T47D (cell line): ENCODE measurements around the gene STXBP5.

Experiments
- DNase-seq, 2 experiments: peaks; one replicate each; pipeline versions ENCODE4 v3.0.0 to v3.0.0-alpha.2; 2011 to 2012; ENCODE audit warnings: low read depth in 1 of 2, low spot score in 1 of 2
- JUND ChIP-seq: IDR thresholded peaks from 2 replicates; pipeline ENCODE4 v1.6.1; 2012; ENCODE audit warnings: low read depth
- in situ Hi-C: cut with HindIII; loops from 2 replicates; pipeline ENCODE4 v1.10.0; 2016; ENCODE audit warnings: low sequenced_read_pairs, low pct_unique_long_range_greater_than_20kb

STXBP5 gene

DNA sequence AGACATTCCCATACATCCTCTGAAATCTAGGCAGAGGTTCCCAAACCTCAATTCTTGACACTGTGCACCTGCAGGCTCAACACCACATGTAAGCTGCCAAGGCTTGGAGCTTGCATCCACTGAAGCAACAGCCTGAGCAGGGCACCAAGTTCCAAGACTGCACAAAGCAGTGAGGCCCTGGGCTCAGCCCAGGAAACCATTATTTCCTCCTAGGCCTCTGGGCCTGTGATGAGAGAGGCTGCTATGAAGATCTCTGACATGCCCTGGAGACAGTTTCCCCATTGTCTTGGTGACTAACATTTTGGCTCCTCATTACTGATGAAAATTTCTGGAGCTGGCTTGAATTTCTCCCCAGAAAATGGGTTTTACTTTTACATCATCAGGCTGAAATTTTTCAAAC lies 196.8 kb downstream of the STXBP5 start:
- in situ Hi-C loops = no loop called here
- DNase-seq = no peak

DNA sequence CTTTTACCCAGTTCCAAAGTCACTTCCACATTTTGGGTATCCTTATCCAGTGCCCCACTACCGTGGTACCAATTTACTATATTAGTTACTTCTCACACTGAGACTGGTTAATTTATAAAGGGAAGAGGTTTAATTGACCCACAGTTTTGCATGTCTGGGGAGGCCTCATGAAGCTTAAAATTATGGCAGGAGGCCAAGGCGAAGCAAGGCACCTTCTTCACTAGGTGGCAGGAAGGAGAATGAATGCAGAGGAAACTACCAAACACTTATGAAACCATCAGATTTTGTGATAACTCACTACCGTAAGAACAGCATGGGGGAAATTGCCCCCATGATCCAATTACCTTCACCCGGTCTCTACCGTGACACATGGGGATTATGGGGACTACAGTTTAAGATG lies 197.6 kb downstream of the STXBP5 start:
- DNase-seq = no peak
- no peak for TF ChIP-seq JUND
- in situ Hi-C loops = no loop called here

More for the DNA sequence above, 196.8 kb downstream of the STXBP5 start:
- TF ChIP-seq JUND = no peak

DNA sequence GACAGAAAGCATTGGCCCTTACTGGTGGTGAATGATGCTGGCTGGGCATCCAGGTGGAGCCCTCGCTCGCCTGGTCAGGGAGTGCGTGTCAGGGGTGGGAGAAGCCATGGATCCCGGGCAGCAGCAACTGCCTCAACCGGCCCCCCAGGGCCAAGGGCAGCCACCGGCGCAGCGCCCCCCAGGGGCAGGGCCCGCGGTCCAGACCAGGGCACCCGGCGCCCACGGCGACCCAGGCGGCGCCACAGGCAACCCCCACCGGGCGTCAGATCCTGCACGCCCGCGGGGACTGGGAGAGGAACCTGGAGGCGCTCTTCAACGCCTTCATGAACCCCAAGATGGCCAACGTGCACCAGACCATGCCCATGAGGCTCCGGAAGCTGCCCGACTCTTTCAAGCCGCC lies 202.6 kb downstream of the STXBP5 start:
- in situ Hi-C loops = no loop called here
- no peak for TF ChIP-seq JUND
- DNase-seq = no peak

DNA sequence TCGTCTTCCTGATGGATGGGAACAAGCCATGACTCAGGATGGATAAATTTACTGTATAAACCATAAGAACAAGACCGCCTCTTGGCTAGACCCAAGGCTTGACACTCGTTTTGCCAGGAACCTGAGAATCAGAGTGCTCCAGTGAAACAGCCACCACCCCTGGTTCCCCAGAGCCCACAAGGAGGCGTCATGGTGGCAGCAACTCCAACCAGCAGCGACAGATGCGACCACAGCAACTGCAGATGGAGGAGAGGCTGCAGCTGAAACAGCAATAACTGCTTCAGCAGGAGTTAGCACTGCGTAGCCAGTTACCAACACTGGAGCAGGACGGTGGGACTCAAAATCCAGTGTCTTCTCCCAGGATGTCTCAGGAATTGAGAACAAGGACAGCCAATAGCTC lies 203.4 kb downstream of the STXBP5 start:
- no peak for DNase-seq
- TF ChIP-seq JUND = no peak
- in situ Hi-C loops = no loop called here

DNA sequence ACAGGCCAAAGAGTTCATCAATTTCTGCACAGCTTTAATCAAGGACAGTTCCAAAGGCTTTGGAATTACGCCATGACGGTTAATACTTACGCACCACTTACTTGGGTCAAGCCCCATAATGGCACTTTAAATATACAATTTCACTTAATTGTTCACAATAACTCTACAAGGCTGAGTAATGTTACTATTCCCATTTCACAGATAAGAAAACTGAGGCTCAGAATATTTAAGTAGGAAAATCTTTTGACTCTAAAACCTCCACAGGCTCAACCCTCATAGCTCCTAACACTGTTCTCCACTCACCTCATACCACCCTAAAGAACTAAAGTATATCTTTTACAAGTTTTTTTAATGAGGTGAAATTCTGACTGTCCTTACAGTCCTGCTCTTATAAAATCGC lies 212.4 kb downstream of the STXBP5 start:
- no peak for DNase-seq
- TF ChIP-seq JUND = no peak

DNA sequence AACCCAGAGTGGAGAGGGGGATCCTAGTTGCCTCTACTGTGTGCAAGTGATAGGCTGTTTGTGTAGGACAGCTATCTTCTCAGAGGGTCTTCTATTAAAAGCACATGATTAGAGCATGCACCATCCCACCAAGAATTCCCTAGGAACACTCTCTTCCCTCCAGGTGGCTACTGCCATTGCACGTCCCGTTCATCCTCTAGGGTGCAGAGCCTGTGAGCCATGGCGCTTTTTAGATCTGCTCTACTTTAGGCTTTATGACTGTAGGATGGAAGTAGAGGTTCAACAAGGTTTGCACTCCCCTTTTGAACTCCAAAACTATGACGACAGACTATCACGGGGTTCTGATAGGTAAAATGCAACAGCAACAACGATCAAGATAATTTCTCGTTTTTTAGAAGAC lies 213.7 kb downstream of the STXBP5 start:
- TF ChIP-seq JUND = no peak
- in situ Hi-C loops = no loop called here
- no peak for DNase-seq

More for the DNA sequence above, 212.4 kb downstream of the STXBP5 start:
- in situ Hi-C loops = no loop called here

DNA sequence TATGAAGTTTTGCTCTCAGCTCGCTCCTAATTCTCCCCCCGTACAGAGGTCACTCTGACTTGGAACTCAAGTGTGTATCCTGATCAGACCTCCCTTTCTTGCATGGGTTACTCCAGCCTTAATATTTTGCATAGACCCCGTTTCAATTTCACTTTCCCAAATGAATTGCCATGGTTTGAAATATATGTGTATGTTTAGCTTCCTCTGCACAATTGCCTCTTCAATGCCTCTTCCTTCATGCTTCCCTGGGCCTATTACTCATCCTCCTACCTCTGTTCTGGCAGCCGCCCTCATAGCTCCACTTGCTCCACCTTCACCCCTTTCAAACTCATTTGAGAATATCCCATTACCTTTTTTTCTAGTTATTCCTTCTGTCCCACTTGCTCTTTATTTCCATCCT lies 214.3 kb downstream of the STXBP5 start:
- TF ChIP-seq JUND = no peak
- in situ Hi-C loops = no loop called here
- DNase-seq = no peak

DNA sequence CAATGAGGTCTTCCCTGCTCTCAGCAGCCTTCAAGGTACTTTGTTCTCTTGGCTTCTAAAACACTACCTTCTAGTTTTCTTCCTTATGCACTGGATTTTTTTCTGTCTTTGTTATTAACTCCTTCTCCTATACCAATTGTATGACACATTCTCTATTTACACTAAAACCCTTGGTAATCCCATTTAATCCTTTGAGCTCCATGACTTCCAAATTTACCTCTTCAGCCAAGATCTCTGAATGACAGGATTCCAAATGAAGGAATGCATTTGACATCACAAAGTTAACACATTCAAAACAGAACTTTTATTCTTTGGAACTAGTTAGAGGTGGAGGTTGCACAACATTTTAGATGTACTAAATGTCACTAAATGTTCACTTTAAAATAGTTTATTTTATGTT lies 217.7 kb downstream of the STXBP5 start:
- DNase-seq = no peak
- TF ChIP-seq JUND = no peak
- in situ Hi-C loops = no loop called here

DNA sequence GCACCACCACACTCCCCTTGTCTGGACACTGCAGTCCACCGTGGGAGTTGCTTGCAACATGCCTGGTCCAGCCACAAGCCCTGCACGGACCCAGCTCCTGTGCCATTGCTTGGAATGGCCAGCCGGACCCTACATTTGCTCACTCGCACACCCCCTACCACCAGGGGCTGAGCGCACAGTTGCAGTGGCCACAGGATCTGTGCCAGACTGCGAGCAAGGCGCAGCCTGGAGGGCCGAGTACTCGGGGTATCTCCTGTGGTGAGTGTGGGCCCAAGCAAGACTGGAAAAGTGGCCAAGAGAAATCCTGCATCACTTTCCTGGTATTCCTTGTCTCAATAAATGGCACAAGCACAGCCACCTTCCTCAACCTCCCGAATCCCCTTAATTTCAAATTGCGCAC lies 218.9 kb downstream of the STXBP5 start:
- no peak for TF ChIP-seq JUND
- DNase-seq = no peak
- in situ Hi-C loops = no loop called here

DNA sequence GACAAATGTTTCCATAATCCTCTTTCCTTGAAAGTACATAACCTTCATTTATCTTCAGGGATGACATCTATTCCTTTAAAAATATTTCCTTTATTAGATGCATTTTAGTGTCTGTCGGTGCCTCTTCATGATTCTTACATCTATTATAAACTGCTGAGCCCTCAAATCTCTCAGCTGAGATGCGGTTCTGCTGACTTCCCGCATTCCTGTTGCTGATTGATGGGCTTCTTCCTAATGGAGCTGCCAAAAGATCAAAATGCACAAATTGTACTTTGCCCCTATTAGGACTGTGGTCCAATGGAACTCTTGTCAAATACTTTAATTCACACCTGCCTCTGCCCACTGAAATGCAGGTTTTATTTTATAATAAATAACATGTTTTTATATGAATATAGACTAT lies 225.6 kb downstream of the STXBP5 start:
- DNase-seq = no peak
- TF ChIP-seq JUND = no peak
- in situ Hi-C loops = no loop called here

DNA sequence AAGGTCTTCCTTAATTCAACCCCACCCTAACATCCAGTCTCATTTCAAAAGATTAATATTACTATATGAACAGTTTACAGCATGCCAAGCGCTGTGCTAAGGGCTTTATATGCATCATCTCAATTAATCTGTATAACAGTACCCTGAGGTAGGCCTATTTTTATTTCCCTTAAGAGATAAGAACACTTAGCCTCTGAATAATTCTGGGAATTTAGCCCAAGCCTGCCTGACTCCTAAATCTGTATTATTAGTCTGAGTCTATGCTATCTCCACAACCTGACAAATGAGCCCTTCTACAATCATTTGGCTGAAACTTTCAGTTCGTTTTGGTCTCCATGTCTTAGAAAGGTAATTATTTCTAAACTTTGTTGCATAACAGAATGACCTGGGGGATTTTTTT lies 226.6 kb downstream of the STXBP5 start:
- no peak for DNase-seq
- TF ChIP-seq JUND = no peak
- in situ Hi-C loops = no loop called here

DNA sequence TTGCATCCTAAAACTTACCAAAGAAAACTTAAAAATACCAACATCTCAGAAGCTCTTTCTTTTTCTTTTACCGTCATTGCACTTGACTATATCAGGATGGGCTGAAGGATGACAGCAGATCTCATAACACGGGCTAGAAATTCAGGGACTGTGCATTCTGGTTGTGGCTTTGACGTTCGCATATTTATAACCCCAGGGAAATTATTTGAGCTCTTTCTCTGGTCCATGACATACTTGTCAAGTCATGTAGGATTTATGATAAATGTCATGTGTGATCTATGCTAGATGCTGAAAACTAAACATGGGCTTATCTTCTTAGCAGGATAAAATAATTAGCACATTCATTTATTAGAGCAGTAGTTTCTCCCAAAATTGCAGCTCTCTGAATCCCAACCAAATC lies 229.9 kb downstream of the STXBP5 start:
- no peak for DNase-seq
- TF ChIP-seq JUND = no peak

DNA sequence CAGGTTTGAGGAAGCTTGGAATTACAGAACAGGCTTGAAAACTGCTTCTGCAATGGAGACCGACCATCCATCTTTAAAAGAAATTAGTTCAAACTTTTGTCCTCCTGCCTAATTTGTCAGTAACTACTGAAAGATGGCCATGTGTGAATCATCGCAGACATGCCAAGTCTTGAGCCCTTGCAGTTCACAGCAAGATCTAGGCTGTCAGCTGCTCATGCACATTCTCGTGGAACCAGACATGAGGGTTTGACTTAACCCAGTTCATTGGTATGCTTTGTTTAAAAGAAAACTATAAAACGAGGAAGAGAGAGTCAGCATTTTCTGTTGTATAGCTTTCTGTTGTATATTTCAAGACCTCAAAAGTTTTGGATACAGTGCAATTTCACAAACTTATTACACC lies 230.3 kb downstream of the STXBP5 start:
- TF ChIP-seq JUND = no peak
- in situ Hi-C loops = no loop called here
- DNase-seq = no peak

More for the DNA sequence above, 229.9 kb downstream of the STXBP5 start:
- in situ Hi-C loops = no loop called here

DNA sequence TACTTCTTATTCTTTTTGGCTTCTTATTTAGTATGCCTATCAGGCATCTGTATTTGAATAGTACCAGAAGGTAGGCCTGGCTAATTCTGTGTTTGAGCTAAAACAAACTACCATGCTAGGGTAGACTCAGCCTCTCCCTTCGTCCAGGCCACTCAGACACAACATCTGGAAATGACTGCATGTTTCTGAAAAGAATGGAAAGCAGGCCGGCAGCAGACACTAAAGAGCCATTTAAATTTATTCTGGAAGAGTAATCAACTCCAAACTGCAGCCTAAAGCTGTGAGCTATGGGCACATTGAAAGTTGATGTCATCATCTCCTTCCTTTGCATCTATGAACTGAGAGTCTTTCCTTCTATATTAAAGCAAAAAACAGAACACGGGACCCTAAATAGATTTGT lies 233.4 kb downstream of the STXBP5 start:
- no peak for DNase-seq
- in situ Hi-C loops = no loop called here
- TF ChIP-seq JUND = no peak
